NT2/D1 (cell line): ENCODE measurements around the gene FBXL2.

Experiments
- DNase-seq: peaks from one replicate; pipeline ENCODE4 v3.0.0-alpha.2; 2011; ENCODE audit warnings: low read depth, low spot score
- H3K27me3 ChIP-seq: 2 replicates; pipeline ENCODE4 v1.6.0; 2011; ENCODE audit warnings: mild to moderate bottlenecking; ENCODE audit not compliant: insufficient read length, insufficient read depth
- H3K36me3 ChIP-seq: 2 replicates; pipeline ENCODE4 v1.6.1; 2011; ENCODE audit warnings: mild to moderate bottlenecking, low read length, mixed read lengths; ENCODE audit not compliant: insufficient read depth, insufficient read length
- H3K4me1 ChIP-seq: 2 replicates; pipeline ENCODE4 v1.5.1; 2011; ENCODE audit not compliant: insufficient read depth, insufficient read length
- H3K4me3 ChIP-seq: 2 replicates; pipeline ENCODE4 v1.5.1; 2011; ENCODE audit warnings: low read depth; ENCODE audit not compliant: insufficient read length
- H3K9ac ChIP-seq: 2 replicates; pipeline ENCODE4 v1.6.0; 2011; ENCODE audit warnings: low read depth; ENCODE audit not compliant: insufficient read length
- H3K9me3 ChIP-seq: 2 replicates; pipeline ENCODE4 v1.5.1; 2011; ENCODE audit warnings: mild to moderate bottlenecking, low read length; ENCODE audit not compliant: insufficient read depth
- SUZ12 ChIP-seq: IDR thresholded peaks from 2 replicates; pipeline ENCODE4 v1.6.1; 2011; ENCODE audit not compliant: insufficient read length, insufficient read depth; ENCODE audit errors: extremely low read depth
- YY1 ChIP-seq: IDR thresholded peaks from 2 replicates; pipeline ENCODE4 v1.6.1; 2011; ENCODE audit not compliant: insufficient read length, insufficient read depth
- ZNF274 ChIP-seq: IDR thresholded peaks from 2 replicates; pipeline ENCODE4 v1.6.1; 2011; ENCODE audit warnings: mild to moderate bottlenecking, low read depth, low read length

Gene FBXL2

GRCh38 chr3:33430061-33430460, 152.8 kb downstream of the FBXL2 start:
- TF ChIP-seq YY1 (no peak), SUZ12 (no peak), ZNF274 (no peak)
- Histone ChIP-seq H3K36me3 (peaks cover 6% of the 10 kb centered on the region), H3K9me3 (no peaks in the 10 kb centered on the region), H3K4me3 (no peak overlapping the region), H3K4me1 (peaks cover 2% of the 10 kb centered on the region), H3K27me3 (no peaks in the 10 kb centered on the region), H3K9ac (no peak overlapping the region)
- no peak for DNase-seq

- TF ChIP-seq SUZ12: no peak
- no peak for TF ChIP-seq ZNF274
- TF ChIP-seq YY1: no peak
These were observed 153.3 kb downstream of the FBXL2 start for GRCh38 chr3:33430571-33430970.

GRCh38 chr3:33433843-33434242, 156.6 kb downstream of the FBXL2 start:
- H3K4me3 ChIP-seq: no peak overlapping the region
- peaks cover 2% of the 10 kb centered on the region for H3K4me1 ChIP-seq
- H3K27me3 ChIP-seq: no peaks in the 10 kb centered on the region
- DNase-seq: no peak
- no peak overlapping the region for H3K9ac ChIP-seq
- TF ChIP-seq SUZ12: no peak
- no peak for TF ChIP-seq YY1
- no peak for TF ChIP-seq ZNF274
- H3K9me3 ChIP-seq: no peaks in the 10 kb centered on the region
- no peaks in the 10 kb centered on the region for H3K36me3 ChIP-seq

More at GRCh38 chr3:33430571-33430970, 153.3 kb downstream of the FBXL2 start:
- Histone ChIP-seq H3K9me3 (no peaks in the 10 kb centered on the region), H3K4me1 (peaks cover 2% of the 10 kb centered on the region), H3K9ac (no peak overlapping the region), H3K36me3 (peaks cover 1% of the 10 kb centered on the region), H3K27me3 (no peaks in the 10 kb centered on the region), H3K4me3 (no peak overlapping the region)
- DNase-seq: no peak
